Spinal cord (tissue), 10 donors: Measurements from ENCODE around the gene GUCY1A1. TPM values are rescaled to one million over a fixed set of nuclear protein-coding genes. Genes with fewer than 3 reads are reported as not detected.

ENCODE experiments used
- DNase-seq, 6 donors: peaks; one replicate each; pipeline versions ENCODE4 v3.0.0 to v3.0.0-alpha.2; 2013 to 2015; ENCODE audit warnings: low spot score in 6 of 6, low read depth in 4 of 6
- H3K27ac ChIP-seq: one replicate; pipeline ENCODE4 v1.5.1; 2013; ENCODE audit warnings: low read depth, low read length, control low read depth
- H3K27me3 ChIP-seq: one replicate; pipeline ENCODE4 v1.6.1; 2013; ENCODE audit warnings: low read length; ENCODE audit not compliant: control insufficient read depth, insufficient read depth
- H3K36me3 ChIP-seq: one replicate; pipeline ENCODE4 v1.6.1; 2013; ENCODE audit warnings: low read length; ENCODE audit not compliant: control insufficient read depth, insufficient read depth
- H3K4me1 ChIP-seq: one replicate; pipeline ENCODE4 v1.6.1; 2013; ENCODE audit warnings: low read length; ENCODE audit not compliant: control insufficient read depth, insufficient read depth
- H3K4me3 ChIP-seq: one replicate; pipeline ENCODE4 v1.5.1; 2013; ENCODE audit warnings: low read depth, low read length, control low read depth
- H3K9me3 ChIP-seq: one replicate; pipeline ENCODE4 v1.6.1; 2013; ENCODE audit warnings: low read length; ENCODE audit not compliant: control insufficient read depth, insufficient read depth
- WGBS: methylation state at CpG from one replicate; pipeline ENCODE4 v1.1.5; 2013; ENCODE audit warnings: missing lambda C conversion rate; ENCODE audit not compliant: insufficient coverage; 5-methylcytosine and 5-hydroxymethylcytosine counted together
- polyA plus RNA-seq, 2 donors: library from polyadenylated mRNA; unstranded; fragments of 120-200 nt; gene quantifications; one replicate each; pipeline ENCODE4 v1.2.1, GENCODE V29; 2013; ENCODE audit not compliant: insufficient read length in 2 of 2
- total RNA-seq, 2 donors: library from RNA; depleted of rRNA in 1 of 2; stranded (reverse); fragments of 120-200 nt in 1 of 2; fragments of >200 nt in 1 of 2; gene quantifications; one replicate each; pipeline versions ENCODE4 v1.2.3 to v1.2.4, GENCODE V29; 2013 to 2014
- donor health status: healthy.

The GUCY1A1 gene
- total and polyA plus RNA-seq, 4 donors: 23.3 to 84.7 (median 58.9) TPM

DNA sequence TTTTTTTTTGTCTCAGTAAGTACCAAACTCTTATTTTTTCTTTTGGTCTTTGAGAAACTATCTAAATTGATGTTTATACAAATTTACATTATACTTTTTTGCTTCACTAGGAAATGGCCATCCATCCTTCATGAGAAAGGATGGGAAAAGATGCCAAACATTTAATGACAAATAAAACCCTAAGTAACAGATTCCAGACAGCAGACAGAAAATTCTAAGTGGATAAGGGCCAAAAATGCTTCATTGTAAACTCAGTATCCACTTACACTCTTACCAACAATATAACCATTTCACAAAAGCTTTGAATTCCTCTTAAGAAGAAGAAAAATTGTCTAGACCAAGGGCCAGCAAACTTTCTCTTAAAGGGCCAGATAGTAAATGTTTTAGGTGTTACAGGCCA, 95.7 kb downstream of the GUCY1A1 start:
- Histone ChIP-seq H3K27me3 (no peaks in the 10 kb centered on the region), H3K9me3 (no peaks in the 10 kb centered on the region), H3K36me3 (no peaks in the 10 kb centered on the region), H3K4me1 (peaks cover 10% of the 10 kb centered on the region), H3K4me3 (no peak overlapping the region), H3K27ac (no peak overlapping the region)
- DNase-seq: no peak

DNA sequence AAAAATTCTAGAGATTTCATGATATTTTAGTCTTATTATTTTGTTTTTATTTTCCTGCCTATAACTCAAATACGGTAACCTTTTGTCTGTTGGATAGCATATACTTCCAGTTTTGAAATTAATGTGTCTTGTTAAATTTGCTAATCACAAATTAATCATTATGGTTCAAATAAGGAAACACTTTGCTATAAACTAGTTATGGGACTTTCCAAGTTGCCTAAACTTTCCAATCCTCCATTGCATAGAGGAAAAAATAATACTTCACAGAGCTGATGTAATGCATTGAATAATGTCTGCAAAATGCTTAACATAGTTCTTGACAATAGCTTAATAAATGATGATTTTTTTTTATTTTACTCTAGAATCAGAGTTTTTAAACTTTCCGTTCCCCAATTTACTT, 96.9 kb downstream of the GUCY1A1 start:
- Histone ChIP-seq H3K27ac (no peak overlapping the region), H3K4me1 (peaks cover 9% of the 10 kb centered on the region), H3K9me3 (no peaks in the 10 kb centered on the region), H3K27me3 (no peaks in the 10 kb centered on the region), H3K36me3 (no peaks in the 10 kb centered on the region), H3K4me3 (no peak overlapping the region)
- DNase-seq: no peak
- WGBS: no CpG with 5 or more reads among the region's 2 CpGs

DNA sequence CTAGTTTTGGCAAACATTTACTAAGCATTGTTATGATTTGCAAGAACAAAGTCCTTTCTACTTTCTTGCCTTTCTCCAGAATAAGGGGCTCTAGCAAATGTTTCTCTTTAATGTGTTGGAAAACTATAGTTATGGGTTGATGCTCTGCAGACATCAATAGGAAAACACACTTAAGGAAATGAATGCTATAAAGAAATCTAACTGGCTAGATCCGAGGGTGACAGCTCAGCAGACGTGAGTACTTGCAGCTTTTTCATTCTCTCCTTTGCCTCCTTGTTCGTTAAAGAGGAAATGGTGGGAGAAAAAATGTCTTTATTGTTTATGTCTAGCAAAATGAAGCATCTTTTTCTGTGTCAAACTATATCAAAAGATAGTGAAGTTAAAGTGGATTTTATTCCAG, 98.5 kb downstream of the GUCY1A1 start:
- Histone ChIP-seq H3K36me3 (no peaks in the 10 kb centered on the region), H3K27ac (no peak overlapping the region), H3K4me1 (no peaks in the 10 kb centered on the region), H3K9me3 (no peaks in the 10 kb centered on the region), H3K4me3 (no peak overlapping the region), H3K27me3 (no peaks in the 10 kb centered on the region)
- DNase-seq: no peak
- 80% methylated on average over 2 of the region's 3 CpGs for WGBS

DNA sequence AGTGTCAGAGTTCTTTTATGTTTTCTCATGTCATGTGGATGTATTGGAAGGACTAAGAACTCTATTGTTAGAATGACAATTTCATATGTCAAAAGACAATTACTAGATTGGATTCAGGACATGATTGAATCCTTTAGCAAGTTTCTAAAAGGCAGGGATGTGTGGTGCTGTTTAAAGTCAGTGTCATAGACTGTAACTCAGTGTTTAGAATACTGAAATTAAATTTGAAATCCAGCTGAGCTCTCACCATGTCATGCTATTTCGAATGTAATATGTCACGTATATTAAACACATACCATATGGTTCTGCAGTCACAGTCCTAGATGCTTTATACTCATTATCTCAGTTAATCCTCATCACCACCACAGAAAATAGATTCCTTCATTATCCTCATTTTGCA, 100.0 kb downstream of the GUCY1A1 start:
- DNase-seq: peak in 1 of 6 donors; percentile 83
- Histone ChIP-seq H3K4me3 (no peak overlapping the region), H3K27me3 (no peaks in the 10 kb centered on the region), H3K4me1 (no peaks in the 10 kb centered on the region), H3K36me3 (no peaks in the 10 kb centered on the region), H3K27ac (no peak overlapping the region), H3K9me3 (no peaks in the 10 kb centered on the region)
- 62% methylated on average over 2 of the region's 2 CpGs for WGBS

DNA sequence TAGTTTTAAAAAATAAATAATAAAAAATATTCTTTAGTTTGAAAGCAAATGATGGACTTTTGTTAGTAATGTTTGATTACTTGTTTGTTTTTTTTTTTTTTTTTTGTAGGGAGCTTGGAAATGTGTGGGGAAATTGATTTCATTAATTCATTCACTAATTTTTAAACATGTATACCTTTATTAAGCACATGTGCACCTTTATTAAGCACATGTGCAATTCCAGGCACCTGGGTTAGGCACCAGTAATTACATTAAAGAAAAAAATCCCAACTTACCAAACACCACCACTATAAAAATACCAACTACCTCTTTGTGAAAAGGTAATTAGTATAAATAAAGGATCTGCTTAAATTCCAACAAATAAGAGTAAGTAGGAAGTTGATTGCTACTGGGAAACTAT, 101.7 kb downstream of the GUCY1A1 start:
- Histone ChIP-seq H3K36me3 (no peaks in the 10 kb centered on the region), H3K4me3 (no peak overlapping the region), H3K4me1 (no peaks in the 10 kb centered on the region), H3K27ac (no peak overlapping the region), H3K9me3 (no peaks in the 10 kb centered on the region), H3K27me3 (no peaks in the 10 kb centered on the region)
- no peak for DNase-seq

DNA sequence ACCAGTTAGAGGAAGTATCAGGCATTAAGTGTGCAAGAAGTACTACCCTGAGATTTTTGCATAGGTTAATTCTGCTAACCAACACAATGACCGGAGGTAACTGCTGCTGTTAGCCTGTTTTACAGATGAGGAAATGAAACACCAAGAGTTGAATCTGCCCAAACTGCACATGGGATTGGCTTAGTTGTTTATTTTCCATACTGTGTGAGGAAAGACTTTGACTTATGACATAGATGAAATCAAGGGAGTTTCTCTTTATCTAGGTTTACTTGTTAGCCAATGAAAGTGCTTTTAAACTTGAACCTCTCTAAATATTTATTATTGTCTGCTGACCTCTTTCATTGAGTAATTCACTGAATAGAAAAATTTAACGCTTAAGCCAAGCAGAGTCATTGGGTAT, 102.4 kb downstream of the GUCY1A1 start:
- Histone ChIP-seq H3K9me3 (no peaks in the 10 kb centered on the region), H3K4me1 (no peaks in the 10 kb centered on the region), H3K36me3 (no peaks in the 10 kb centered on the region), H3K27ac (no peak overlapping the region), H3K27me3 (no peaks in the 10 kb centered on the region), H3K4me3 (no peak overlapping the region)
- DNase-seq: no peak
- 88% methylated on average over 1 of the region's 2 CpGs for WGBS

DNA sequence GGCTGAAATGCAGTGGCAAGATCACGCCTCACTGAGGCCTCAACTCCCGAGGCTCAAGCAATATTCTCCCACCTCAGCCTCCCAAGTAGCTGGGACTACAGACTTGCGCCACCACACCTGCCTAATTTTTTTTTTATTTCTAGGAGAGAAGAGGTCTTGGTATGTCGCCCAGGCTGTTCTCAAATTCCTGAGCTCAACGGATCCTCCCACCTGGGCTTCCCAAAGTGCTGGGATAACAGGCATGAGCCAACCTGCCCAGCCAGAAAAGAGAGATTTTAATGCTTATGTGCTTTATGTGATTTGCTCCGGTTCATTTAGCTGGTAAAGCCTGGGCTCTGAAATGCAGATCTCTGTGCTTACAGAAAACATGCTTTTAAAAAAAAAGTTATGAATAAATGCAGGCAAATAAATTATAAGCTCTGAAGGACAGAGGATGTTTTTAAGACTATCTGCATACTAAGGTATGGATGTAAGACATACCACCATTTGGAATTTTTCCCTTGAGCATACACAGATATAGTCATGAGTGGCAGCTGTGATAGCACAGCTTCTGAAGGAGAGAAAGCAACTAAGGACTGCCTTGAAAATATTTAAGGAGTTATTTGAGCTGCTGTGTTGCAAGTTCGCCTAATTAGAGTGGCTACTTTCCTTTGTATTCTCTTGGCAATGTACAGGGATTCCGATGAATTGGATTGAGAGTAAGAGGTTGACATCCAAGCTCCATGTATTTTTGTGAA, 106.0 kb downstream of the GUCY1A1 start:
- Histone ChIP-seq H3K9me3 (no peaks in the 10 kb centered on the region), H3K27ac (no peak overlapping the region), H3K36me3 (peaks cover 3% of the 10 kb centered on the region), H3K4me3 (no peak overlapping the region), H3K27me3 (no peaks in the 10 kb centered on the region), H3K4me1 (no peaks in the 10 kb centered on the region)
- 58% methylated on average over 2 of the region's 8 CpGs for WGBS
- no peak for DNase-seq

DNA sequence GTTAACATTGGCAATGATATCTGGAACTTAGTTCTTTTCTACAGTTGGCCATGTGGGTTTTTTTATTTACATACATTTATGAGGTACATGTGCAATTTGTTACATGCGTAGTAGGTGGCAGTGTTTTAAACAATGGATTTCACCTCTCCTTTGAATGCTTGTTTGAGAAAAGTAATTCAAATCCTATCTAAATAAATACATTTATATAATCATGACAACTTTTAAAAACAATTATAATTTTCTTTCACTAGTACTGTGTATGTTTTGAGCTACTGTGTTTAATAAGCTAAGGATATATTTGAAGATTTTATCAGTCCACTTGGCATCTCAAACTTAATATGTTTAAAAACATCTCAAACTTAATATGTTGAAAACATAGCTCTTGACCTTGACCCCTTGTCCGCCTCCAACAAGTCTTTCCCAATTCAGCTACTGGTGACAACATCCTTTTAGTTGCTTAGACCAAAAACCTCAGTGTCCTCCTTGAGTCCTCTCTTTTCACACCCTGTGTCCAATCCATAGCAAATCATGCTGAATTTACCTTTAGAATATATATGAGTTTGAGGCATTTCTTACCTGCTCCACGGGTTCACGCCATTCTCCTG, 106.7 kb downstream of the GUCY1A1 start:
- 100% methylated on average over 1 of the region's 4 CpGs for WGBS
- Histone ChIP-seq H3K27ac (no peak overlapping the region), H3K4me3 (no peak overlapping the region), H3K4me1 (no peaks in the 10 kb centered on the region), H3K27me3 (no peaks in the 10 kb centered on the region), H3K36me3 (peaks cover 3% of the 10 kb centered on the region), H3K9me3 (no peaks in the 10 kb centered on the region)
- no peak for DNase-seq

DNA sequence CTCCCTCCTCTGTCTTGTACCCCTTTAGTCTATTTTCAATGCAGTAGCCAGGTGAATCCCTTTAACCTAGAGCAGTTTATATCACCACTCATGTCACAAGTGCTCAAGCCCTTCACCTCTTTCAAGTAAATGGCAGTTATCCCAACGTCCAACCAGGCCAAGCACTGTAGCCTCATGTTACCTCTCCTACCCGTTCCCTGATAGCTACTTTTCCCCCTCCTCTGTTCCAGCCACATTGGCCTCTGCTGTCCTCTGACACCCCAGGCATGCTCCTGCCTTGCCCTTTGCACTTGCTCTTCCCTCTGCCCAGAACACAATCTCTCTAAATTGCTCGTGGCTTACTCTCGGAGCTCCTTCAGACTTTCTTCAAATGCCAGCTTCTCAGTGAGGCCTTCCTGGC, 107.4 kb downstream of the GUCY1A1 start:
- Histone ChIP-seq H3K36me3 (peaks cover 3% of the 10 kb centered on the region), H3K27ac (no peak overlapping the region), H3K27me3 (no peaks in the 10 kb centered on the region), H3K4me1 (no peaks in the 10 kb centered on the region), H3K4me3 (no peak overlapping the region), H3K9me3 (no peaks in the 10 kb centered on the region)
- DNase-seq: no peak
- 87% methylated on average over 4 of the region's 4 CpGs for WGBS

DNA sequence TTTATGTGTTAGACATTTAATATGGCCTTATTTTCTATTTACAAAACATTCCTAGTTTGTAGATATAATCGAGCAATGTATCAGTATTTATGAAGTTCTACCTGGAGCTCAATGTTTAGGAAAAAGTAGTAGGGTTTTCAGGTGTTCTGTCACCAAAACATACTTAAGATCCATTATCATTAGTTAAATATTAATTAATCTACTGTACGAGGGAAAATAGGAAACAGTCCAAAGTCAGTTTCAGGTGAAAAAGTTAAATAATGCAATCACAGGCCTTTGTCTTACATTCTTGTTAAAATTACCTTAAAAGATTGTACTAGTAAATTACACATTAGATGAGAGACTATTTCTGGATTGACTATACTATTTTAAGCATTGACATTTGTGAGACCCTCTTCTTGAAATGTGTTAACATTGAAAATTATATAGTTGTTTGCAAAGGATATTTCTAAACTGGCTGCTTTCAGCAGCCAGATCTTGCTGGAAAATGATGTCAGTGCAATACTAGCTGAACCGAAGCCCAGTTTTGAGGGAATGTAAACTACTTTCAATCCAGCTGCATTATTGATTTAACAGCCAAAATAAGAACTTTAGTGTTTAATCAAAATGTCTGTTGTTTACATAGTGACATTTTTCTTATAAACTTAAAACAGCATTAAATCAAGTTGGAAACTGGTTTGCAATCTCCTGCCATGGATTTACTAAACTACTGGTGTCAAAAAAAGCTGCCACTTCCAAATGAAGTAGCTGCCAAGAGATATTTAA, 111.5 kb downstream of the GUCY1A1 start:
- Histone ChIP-seq H3K27ac (no peak overlapping the region), H3K27me3 (no peaks in the 10 kb centered on the region), H3K4me1 (no peaks in the 10 kb centered on the region), H3K9me3 (no peaks in the 10 kb centered on the region), H3K36me3 (peaks cover 3% of the 10 kb centered on the region), H3K4me3 (no peak overlapping the region)
- no CpG with 5 or more reads among the region's 3 CpGs for WGBS
- DNase-seq: peak in 1 of 6 donors; percentile 88
